ENCODE measurements around the gene TCAP.

DNA sequence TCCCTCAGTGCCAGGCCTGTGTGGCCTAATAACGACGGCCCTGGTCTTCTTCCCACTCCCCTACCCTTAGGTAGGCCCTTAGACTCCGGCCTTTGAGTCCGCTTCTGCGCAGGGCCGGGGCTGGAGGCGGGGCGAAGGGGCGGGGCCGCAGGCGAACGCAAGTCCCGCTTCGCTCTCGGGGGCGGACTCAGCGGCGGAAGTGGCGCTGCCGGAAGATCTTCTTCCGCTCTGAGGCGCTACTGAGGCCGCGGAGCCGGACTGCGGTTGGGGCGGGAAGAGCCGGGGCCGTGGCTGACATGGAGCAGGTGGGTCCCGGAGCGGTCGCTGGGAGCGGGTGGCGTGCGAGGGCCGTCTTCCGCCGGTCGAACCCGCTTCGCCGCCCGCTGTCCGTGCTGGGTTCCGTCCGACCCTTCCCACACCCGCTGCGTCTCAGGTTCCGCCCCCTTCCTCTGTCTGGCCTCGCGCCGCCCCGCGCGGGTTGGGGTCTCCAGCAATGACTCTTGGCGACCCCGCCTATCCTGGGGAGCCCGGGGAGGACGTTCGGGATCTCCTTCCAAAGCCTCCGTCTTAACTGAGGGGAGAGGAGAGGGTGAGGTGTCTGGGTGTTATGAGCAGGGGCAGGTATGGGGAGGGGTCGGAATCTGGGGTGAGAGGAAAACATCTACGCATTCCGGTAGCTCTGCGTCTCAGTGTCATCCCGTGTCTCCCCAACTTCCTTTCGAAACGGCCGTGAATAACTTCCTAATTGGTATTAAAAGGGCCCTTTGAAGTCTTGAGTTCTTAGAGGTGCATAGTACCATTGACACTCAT lies 28.0 kb upstream of the TCAP start, which contains the start of gene STARD3:
- TF ChIP-seq, protein P1, sequence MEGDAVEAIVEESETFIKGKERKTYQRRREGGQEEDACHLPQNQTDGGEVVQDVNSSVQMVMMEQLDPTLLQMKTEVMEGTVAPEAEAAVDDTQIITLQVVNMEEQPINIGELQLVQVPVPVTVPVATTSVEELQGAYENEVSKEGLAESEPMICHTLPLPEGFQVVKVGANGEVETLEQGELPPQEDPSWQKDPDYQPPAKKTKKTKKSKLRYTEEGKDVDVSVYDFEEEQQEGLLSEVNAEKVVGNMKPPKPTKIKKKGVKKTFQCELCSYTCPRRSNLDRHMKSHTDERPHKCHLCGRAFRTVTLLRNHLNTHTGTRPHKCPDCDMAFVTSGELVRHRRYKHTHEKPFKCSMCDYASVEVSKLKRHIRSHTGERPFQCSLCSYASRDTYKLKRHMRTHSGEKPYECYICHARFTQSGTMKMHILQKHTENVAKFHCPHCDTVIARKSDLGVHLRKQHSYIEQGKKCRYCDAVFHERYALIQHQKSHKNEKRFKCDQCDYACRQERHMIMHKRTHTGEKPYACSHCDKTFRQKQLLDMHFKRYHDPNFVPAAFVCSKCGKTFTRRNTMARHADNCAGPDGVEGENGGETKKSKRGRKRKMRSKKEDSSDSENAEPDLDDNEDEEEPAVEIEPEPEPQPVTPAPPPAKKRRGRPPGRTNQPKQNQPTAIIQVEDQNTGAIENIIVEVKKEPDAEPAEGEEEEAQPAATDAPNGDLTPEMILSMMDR (conservative IDR thresholded peaks at IDR 0.05; ENCODE audit: low read depth in 2 of 2): peak in 1 of 2 experiments; percentile 17; a peak in 1 of 4 replicates
- TF ChIP-seq, protein P2, sequence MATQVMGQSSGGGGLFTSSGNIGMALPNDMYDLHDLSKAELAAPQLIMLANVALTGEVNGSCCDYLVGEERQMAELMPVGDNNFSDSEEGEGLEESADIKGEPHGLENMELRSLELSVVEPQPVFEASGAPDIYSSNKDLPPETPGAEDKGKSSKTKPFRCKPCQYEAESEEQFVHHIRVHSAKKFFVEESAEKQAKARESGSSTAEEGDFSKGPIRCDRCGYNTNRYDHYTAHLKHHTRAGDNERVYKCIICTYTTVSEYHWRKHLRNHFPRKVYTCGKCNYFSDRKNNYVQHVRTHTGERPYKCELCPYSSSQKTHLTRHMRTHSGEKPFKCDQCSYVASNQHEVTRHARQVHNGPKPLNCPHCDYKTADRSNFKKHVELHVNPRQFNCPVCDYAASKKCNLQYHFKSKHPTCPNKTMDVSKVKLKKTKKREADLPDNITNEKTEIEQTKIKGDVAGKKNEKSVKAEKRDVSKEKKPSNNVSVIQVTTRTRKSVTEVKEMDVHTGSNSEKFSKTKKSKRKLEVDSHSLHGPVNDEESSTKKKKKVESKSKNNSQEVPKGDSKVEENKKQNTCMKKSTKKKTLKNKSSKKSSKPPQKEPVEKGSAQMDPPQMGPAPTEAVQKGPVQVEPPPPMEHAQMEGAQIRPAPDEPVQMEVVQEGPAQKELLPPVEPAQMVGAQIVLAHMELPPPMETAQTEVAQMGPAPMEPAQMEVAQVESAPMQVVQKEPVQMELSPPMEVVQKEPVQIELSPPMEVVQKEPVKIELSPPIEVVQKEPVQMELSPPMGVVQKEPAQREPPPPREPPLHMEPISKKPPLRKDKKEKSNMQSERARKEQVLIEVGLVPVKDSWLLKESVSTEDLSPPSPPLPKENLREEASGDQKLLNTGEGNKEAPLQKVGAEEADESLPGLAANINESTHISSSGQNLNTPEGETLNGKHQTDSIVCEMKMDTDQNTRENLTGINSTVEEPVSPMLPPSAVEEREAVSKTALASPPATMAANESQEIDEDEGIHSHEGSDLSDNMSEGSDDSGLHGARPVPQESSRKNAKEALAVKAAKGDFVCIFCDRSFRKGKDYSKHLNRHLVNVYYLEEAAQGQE (IDR thresholded peaks at IDR 0.05; ENCODE audit: unreplicated experiment): no peak
- TF ChIP-seq EZH2 (IDR thresholded peaks at IDR 0.05; ENCODE audit: low read depth, unreplicated experiment) (no peak), POLR2AphosphoS5 (IDR thresholded peaks at IDR 0.05; ENCODE audit: low read depth) (peak; percentile 69), ZNF114 (CRISPR knock-in tag; IDR thresholded peaks at IDR 0.05) (no peak)
